Activated CD8-positive, alpha-beta memory T cell treated with anti-CD3 and anti-CD28 coated beads, Interleukin-2, amount 50 U/mL, for 1 hour (primary cell): Measurements from ENCODE around the gene DHRSX.
"Not testable (repeated sequence)": the region's sequence is repeated elsewhere in the genome, so short reads cannot be mapped to it uniquely, and the experiment has no call there.

Experiments
- DNase-seq: peaks from one replicate; pipeline ENCODE4 v3.0.0-alpha.2; 2020; ENCODE audit errors: extremely low read depth

The DHRSX gene

GRCh38 chrX:2395261-2395992 lies 105.3 kb downstream of the DHRSX start:
- no peak for DNase-seq

- DNase-seq, result no peak
These were observed 108.7 kb downstream of the DHRSX start for GRCh38 chrX:2391869-2392606.

- no peak for DNase-seq
These were observed 110.0 kb downstream of the DHRSX start for GRCh38 chrX:2390754-2391153.

- not testable (repeated sequence) for DNase-seq
These were observed 111.0 kb downstream of the DHRSX start for GRCh38 chrX:2389731-2390130.

GRCh38 chrX:2389324-2389723 lies 111.5 kb downstream of the DHRSX start:
- DNase-seq, result no peak

- no peak for DNase-seq
These were observed 112.1 kb downstream of the DHRSX start for GRCh38 chrX:2388669-2389068.

- DNase-seq, result no peak
These were observed 113.0 kb downstream of the DHRSX start for GRCh38 chrX:2387614-2388239.

- DNase-seq, result no peak
These were observed 115.6 kb downstream of the DHRSX start for GRCh38 chrX:2385224-2385623.

GRCh38 chrX:2384486-2384885 lies 116.3 kb downstream of the DHRSX start:
- no peak for DNase-seq

GRCh38 chrX:2383735-2384134 lies 117.0 kb downstream of the DHRSX start:
- no peak for DNase-seq

- DNase-seq, result no peak
These were observed 117.6 kb downstream of the DHRSX start for GRCh38 chrX:2383144-2383543.

GRCh38 chrX:2382433-2383048 lies 118.2 kb downstream of the DHRSX start:
- not testable (repeated sequence) for DNase-seq

GRCh38 chrX:2376166-2376565 lies 124.6 kb downstream of the DHRSX start:
- no peak for DNase-seq

- no peak for DNase-seq
These were observed 126.7 kb downstream of the DHRSX start for GRCh38 chrX:2374086-2374485.

GRCh38 chrX:2373615-2374014 lies 127.2 kb downstream of the DHRSX start:
- no peak for DNase-seq

GRCh38 chrX:2371026-2371711 lies 129.6 kb downstream of the DHRSX start:
- no peak for DNase-seq

- no peak for DNase-seq
These were observed 130.3 kb downstream of the DHRSX start for GRCh38 chrX:2370456-2370855.

GRCh38 chrX:2369206-2369605 lies 131.6 kb downstream of the DHRSX start:
- no peak for DNase-seq

GRCh38 chrX:2360731-2361130 lies 140.0 kb downstream of the DHRSX start:
- no peak for DNase-seq

- DNase-seq, result not testable (repeated sequence)
These were observed 141.3 kb downstream of the DHRSX start for GRCh38 chrX:2359522-2359921.
